Measurements from ENCODE around the gene ATXN7L2.
"Not testable (repeated sequence)": the region's sequence is repeated elsewhere in the genome, so short reads cannot be mapped to it uniquely, and the experiment has no call there.

Gene ATXN7L2

DNA sequence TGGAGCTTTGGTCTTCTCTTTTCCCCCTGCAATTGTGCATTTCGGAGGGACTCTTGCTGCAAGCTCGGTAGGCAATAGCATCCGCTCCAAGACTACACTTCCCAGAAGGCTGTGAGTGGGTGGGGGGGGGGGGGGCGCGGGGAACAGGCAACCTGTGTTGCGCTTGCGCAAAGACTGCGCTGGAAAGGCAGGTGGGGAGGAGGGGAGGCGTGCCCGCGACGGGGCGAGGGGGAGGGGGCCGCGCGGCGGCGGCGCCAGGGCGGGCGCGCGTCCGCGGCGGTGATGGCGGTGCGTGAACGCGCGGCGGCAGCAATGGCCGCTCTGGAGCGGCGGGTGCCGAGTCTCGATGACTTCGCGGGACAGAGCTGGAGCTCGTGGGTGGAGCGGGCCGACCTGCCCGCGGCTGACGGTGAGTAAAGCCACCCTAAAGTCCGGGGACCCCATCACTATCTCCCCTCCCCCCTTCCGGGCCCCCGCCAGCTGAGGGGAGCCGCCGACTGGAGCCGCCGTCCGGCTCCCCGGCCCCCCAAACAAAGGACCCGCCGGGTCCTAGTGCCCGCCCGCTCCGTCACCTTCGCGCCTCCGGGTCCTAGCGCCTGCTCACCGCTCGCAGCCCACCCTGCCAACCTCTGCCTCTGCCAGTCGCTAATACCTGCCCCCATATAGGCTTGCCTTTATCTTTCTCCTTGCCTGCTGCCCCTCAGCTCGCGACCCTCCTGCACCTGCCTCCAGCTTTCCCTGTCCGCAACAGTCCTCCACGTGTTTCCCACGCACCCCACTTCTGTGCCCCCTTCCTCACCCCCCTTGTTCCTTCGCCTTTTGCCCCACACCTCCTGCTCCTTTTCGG lies at the start of gene ATXN7L2:
Gene ATXN7L2, plus strand, starts transcription at position 234 of the 847 bp plus-strand sequence. Its CDS starts 49 bp downstream, at position 283.
- peak; percentile 90 for DNase-seq

- DNase-seq, result no peak
Observed at GRCh38 chr1:109434484-109434883, 49.2 kb upstream of the ATXN7L2 start.

DNA sequence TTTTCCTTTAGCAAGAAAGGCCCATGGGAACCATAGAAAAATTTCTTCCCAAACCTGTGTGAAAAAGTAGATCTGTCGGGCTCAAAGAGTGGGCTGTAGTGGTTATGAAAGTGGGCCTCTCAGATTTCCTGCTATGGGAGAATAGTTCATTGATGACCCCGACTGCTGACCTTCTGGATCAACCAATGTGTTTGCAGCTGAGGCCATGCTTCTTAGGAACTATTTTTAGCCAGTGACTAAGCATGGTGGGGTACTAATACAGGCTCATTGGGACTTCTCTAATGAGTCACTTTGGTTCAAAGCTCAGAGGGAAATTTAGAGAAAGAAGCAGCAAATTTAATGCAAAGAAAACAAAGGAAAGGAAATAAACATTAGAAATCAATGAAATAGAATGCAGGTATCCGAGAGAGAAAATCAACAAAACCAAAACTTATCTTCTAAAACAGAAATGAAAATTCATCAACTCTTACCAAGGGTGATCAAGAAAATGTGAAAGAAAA lies 44.9 kb upstream of the ATXN7L2 start:
- DNase-seq, result peak; percentile 89

- no peak for DNase-seq
Observed at GRCh38 chr1:109441069-109441468, 42.6 kb upstream of the ATXN7L2 start.

DNA sequence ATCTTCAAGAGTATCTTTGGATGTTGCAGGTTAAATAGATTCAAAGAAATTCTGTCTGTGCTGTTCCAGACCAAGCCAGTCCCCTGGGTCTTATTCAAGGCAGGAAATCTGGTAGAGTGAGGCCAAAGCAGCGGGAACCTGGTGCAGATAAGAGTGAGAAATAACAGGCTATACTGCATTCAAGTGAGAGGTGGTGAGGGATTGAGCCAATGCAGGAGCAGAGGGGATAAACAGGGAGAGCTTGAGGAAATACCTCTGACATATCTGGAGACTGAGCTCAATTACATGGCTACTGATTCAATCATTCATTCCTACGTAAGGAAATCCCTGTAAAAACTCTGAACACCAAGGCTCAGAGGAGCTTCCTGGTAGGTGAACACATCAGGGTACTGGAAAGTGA lies 40.2 kb upstream of the ATXN7L2 start:
- no peak for DNase-seq

DNA sequence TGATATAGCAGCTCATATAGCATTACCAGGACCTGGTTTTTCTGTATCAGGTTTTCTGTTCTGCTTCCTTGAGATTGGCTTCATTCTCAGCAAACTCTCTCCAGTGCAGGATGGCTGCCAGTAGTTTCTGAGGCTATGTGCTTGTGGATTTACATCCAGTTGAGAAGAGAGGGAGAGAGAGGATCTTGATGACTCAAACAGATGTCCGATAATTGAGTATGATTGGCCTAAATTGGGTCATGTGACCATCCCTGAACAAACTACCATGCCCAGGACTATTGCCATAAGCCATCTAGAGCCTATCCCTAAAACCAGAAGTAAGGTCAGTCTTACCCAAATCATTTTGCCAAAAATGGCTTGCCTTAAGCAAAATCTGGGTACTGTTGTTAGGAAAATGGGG lies 39.4 kb upstream of the ATXN7L2 start:
- DNase-seq, result no peak

DNA sequence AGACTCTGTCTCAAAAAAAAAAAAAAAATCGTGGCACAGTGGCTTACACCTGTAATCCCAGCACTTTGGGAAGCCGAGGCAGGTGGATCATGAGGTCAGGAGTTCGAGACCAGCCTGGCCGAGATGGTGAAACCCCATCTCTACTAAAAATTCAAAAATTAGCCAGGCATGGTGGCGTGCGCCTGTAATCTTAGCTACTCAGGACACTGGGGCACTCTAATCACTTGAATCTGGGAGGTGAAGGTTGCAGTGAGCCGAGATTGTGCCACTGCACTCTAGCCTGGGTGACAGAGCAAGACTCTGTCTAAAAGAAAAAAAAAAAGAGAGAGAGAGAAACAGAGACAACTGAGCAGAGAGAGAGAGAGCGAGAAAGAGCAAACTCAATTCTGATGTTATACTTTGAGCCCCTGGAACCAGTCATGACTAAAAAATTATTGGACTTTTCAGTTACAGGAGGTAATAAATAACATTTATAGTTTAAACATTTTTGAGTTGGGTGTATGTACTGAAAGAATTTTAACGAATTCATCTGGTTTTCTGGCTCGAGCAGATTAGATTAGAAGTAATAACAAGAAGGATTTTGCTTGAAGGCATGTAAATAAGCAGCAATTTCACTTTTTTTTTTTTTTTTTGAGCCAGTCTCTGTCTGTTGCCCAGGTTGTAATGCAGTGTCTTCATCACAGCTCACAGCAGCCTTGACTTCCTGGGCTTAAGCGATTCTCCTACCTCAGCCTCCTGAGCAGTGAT lies 37.6 kb upstream of the ATXN7L2 start:
- DNase-seq, result not testable (repeated sequence)

DNA sequence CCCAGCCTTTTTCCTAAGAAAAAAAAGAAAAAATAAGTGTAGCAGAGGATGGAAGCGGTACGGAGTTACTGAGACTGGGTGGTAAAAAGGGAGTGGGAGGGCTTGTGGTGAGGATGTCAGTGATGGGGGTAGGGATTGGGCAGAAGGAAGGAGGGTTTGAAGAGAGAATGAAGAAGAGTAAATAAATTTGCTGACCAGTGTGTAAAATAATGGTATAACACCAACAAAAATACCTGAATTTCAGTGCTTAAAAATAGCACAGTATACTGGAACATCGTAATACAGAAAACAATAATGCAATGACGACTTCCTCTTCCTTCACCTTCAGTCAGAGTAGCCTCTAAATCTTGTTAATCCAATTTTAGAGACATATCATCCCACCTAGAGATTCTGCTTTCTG lies 36.2 kb upstream of the ATXN7L2 start:
- no peak for DNase-seq

DNA sequence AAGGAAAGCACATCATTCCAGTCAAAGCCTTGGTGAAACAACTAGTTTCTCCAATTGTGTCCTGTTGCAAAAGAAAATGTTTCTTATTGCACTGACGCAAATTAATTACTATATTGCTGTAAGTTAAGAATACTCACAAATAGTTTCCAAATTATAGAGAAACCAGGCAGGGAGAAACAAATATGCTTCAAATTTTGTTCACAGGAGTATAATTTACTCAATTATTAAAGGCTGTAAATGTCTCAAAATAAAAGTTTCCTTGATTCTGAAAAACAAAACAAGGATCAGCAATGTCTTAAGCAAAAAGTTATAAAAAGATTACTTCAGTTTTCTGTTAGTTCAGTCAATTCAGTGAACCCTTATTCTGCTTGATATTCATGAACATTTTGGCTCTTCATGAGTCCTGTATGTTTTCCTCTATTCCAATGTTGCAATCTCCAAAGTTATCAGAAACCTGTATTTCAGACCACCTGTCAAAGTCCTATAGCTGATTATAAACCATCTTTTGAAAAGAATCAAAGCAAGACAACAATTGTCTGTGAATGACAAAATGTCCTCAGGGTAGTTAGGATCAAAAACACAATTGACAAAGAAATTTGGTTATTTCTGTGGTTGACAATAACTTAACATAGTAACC lies 29.1 kb upstream of the ATXN7L2 start:
- DNase-seq, result no peak

DNA sequence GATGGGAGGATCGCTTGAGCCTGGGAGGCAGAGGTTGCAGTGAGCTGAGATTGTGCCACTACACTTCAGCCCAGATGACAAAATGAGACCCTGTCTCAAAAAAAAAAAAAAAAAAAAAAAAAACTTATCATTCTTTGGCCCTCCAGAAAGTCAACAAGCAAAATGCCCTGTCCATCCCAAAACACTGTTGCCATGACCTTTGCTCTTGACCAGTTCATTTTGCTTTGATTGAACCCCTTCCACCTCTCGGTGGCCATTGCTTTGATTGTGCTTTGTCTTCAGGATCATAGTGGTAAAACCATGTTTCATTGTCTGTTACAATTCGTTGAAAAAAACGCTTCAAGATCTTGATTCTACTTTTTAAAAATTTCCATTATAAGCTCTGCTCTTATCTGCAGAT lies 25.9 kb upstream of the ATXN7L2 start:
- DNase-seq, result no peak

GRCh38 chr1:109466125-109466451 lies 17.6 kb upstream of the ATXN7L2 start:
- DNase-seq, result no peak

DNA sequence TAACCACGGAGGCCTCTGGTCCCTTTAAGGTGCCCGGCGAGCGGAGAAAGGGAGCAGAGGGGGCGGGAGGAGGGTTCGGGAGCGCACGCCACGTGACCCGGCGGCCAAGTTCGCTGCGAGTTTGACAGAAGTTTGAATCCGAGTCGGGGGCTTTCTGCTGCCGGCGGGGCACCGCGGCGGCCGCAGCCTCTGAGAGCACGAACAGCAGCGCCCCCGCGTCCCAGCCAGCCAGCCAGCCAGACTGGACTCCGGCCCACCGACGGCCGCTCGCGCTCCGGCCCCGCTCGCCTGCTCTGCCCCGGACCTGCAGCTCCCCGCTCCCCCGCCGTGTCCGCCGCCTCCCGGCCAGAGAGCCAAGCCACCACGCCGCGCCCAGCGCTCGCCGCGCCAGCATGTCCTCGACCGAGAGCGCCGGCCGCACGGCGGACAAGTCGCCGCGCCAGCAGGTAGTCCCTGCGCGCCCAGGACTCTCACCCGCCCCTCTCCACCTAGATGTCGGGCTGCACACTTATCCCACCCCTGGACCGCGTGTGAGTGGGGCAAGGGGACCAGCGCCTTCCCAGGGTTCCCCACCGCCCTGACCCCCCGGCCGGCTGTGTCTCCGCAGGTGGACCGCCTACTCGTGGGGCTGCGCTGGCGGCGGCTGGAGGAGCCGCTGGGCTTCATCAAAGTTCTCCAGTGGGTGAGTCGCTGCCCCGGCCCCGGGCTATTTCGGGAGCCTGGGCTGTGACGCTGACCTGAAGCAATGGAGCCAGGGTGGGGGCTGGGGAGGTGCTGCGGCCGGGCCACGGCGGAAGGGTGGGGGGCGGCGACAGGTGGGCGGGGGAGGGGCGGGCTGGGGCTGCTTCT lies 17.0 kb upstream of the ATXN7L2 start, which contains the start of gene SYPL2:
Gene SYPL2, plus strand, starts transcription at position 95 of the 849 bp plus-strand sequence. Its CDS starts 298 bp downstream, at position 393.
- no peak for DNase-seq

- DNase-seq, result no peak
Observed at GRCh38 chr1:109467301-109467777, 16.4 kb upstream of the ATXN7L2 start.

DNA sequence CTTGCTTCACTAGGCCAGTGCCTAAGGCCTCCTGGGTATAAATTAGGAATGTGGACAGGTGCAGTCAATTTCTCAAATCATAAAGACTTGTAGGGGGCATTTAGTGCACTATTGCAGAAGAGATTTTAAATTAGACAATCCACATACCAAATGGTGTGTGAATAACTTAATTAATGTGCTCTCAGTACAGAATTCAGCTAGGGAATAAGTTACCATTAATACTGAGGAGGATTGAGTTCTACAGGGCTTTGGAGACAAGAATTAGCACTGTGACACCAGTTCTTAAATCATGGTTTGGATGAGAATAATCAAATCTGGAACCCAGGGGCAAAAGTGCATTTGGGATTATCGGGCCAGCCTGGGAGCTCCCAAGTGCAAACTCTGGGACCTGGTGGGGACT lies 15.6 kb upstream of the ATXN7L2 start:
- no peak for DNase-seq

- no peak for DNase-seq
Observed at GRCh38 chr1:109468903-109469302, 14.8 kb upstream of the ATXN7L2 start.

- DNase-seq, result no peak
Observed at GRCh38 chr1:109470245-109470644, 13.5 kb upstream of the ATXN7L2 start.

- no peak for DNase-seq
Observed at GRCh38 chr1:109472779-109473178, 10.9 kb upstream of the ATXN7L2 start.

GRCh38 chr1:109473284-109474057 lies 10.2 kb upstream of the ATXN7L2 start:
- DNase-seq, result not testable (repeated sequence)

DNA sequence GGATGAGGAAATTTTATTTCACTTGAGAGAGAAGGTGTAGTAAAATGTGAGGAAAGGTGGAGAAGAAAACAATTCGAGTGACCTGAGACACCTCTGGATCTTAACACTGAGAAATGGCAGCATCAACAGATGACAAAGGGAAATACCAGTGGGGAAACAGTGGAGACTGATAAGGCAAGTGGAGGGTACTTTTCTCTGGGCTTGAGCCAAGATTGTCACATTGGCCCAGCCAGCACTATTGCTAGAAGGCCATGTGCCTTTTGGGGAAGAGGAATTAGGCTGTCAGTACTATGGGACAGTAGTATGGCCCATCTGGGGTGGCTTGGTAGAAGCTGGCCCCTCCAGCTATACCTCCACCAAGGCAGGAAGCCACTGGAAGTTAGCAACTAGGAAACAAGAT lies 9.0 kb upstream of the ATXN7L2 start:
- DNase-seq, result no peak

DNA sequence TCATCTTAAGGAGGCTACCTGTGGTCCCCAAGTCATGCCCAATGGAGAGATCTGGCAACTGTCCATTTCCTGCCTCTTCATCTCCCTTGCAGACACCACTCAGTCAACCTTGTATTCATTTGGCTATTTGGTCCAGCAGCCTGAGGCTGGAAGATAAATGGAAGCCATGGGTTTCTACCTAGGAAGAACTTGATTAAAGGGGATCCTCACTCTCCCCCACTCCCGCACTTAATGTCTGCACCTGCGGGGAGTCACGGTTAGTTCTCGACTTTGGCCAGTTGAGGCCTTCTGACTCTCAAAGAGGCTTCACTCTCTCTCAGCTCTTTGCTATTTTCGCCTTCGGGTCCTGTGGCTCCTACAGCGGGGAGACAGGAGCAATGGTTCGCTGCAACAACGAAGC lies 8.4 kb upstream of the ATXN7L2 start:
- no peak for DNase-seq

DNA sequence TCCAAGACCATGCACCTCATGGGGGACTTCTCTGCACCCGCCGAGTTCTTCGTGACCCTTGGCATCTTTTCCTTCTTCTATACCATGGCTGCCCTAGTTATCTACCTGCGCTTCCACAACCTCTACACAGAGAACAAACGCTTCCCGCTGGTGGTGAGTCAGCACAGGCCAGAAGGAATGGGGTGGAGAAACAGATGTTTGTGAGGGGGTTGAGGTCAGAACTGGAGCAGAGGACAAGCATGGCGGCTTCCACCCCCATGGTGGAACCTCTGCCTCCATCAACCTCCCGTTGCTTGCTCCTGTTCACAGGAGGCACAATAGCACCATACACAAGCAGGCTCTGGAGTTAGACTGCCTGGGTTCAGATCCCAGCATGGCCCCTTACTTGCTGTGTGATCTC lies 6.9 kb upstream of the ATXN7L2 start:
- no peak for DNase-seq

DNA sequence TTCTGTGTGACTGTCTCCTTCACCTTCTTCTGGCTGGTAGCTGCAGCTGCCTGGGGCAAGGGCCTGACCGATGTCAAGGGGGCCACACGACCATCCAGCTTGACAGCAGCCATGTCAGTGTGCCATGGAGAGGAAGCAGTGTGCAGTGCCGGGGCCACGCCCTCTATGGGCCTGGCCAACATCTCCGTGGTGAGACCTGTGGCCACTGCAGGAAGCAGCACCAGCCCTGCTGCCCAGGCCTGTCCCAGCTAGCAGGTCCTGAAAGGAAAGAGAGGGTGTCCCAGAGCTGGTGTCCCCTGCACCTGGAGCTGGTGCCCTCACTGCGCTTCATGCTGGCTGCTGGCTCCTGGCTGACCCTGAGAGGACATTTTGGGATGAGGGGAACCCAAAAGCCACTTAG lies 5.9 kb upstream of the ATXN7L2 start:
- DNase-seq, result no peak
